ENCODE results near the gene EIF2D. TPM values are rescaled to one million over a fixed set of nuclear protein-coding genes. Genes with fewer than 3 reads are reported as not detected.

EIF2D gene
- total RNA-seq, 1 experiment from 2014 or later = 77.3 TPM

DNA sequence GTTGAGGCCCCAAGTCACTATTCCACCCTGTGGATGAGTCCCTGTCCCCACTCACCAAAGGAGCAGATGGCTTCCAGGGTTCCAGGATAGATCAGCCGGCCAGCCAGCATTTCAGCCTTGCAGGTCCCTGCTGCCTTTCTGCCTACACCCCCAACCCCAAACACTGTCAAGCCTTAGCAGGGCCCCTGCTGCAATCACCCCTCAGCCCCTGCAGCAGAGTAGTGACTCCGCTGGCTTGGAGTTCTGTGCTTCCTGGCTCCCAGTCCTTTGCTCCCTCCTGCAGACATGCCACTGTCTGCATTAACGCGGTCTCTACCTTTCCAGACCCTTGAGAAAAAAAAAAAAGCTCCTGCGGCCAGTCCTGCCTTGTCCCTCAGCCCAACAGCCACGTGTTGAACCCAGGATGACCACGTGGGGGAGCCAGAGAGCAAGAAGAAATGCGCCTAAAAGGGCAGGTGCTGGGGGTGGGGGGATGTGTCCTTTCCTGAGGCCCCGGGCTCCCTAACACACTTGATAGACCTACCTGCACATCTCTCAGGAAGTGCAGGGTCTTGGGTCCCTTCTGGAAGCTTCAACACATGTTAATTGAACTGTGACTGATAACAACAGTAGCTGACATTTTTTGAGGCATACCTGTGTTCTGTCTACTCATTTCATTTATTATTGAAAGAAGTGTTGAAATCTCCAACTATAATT lies 67.6 kb downstream of the EIF2D start:
- Histone ChIP-seq H3K27me3 (ENCODE audit: control insufficient read depth, insufficient read depth, low read length) (0 out of 2 replicates have a peak, but pooled peaks cover 2% of the 10 kb centered on the region), H3K36me3 (replicated peaks; ENCODE audit: control insufficient read depth, insufficient read depth, low read length) (no peaks in the 10 kb centered on the region), H3K4me3 (ENCODE audit: insufficient read depth, low read depth, low read length) (no peak overlapping the region)
- peak; percentile 90 for DNase-seq

Other genes with a start within 250 kb of the EIF2D start
- 5.8 and 9.4 TPM in 2 replicates for gene IKBKE, start 142.0 kb downstream of the EIF2D start, total RNA-seq (2014; rRNA removed; shearing (Covaris generic))
- gene RASSF5, start 104.9 kb downstream of the EIF2D start, total RNA-seq (2014; rRNA removed; shearing (Covaris generic)) = 0.24 and 0.70 TPM in 2 replicates
- 28.3 and 28.4 TPM in 2 replicates for gene DYRK3, start 23.1 kb upstream of the EIF2D start, total RNA-seq (2014; rRNA removed; shearing (Covaris generic))
- gene MAPKAPK2, start 72.4 kb upstream of the EIF2D start, total RNA-seq (2014; rRNA removed; shearing (Covaris generic)) = 67.7 and 77.8 TPM in 2 replicates
- gene IL19, start 158.3 kb upstream of the EIF2D start, total RNA-seq (2014; rRNA removed; shearing (Covaris generic)) = not detected in 2 replicates
- not detected in 2 replicates for gene IL10, start 160.0 kb upstream of the EIF2D start, total RNA-seq (2014; rRNA removed; shearing (Covaris generic))

Data from H7 (cell line).